ENCODE measurements around the gene C9orf78. TPM values are rescaled to one million over a fixed set of nuclear protein-coding genes. Genes with fewer than 3 reads are reported as not detected.

C9orf78 gene
- total and polyA plus RNA-seq, 4 donors = 31.1 to 84.2 (median 50.9) TPM

- peak overlapping the region; percentile 49 to 55 for H3K27ac ChIP-seq (ENCODE audit: low read depth in 1 of 2, low read length in 2 of 2)
- peaks cover 9 to 29% (median 26%) of the 10 kb centered on the region in 4 donors for H3K36me3 ChIP-seq (ENCODE audit: control insufficient read depth in 4 of 4, insufficient read depth in 3 of 4, low read depth in 1 of 4, low read length in 3 of 4)
- DNase-seq (ENCODE audit: low spot score) = peak; percentile 54
- no peak for TF ChIP-seq EGR1 (IDR thresholded peaks at IDR 0.05; ENCODE audit: low read depth in 2 of 2)
- no peak for TF ChIP-seq NR2F2 (IDR thresholded peaks at IDR 0.05)
- no peak for TF ChIP-seq REST (IDR thresholded peaks at IDR 0.05)
- no peak for TF ChIP-seq RAD21 (IDR thresholded peaks at IDR 0.05)
- TF ChIP-seq GABPA (IDR thresholded peaks at IDR 0.05 in 1 of 2, conservative IDR thresholded peaks at IDR 0.05 in 1 of 2) = no peak
- TF ChIP-seq JUND (IDR thresholded peaks at IDR 0.05) = no peak
- TF ChIP-seq YY1 (IDR thresholded peaks at IDR 0.05) = no peak
- TF ChIP-seq, protein P1, sequence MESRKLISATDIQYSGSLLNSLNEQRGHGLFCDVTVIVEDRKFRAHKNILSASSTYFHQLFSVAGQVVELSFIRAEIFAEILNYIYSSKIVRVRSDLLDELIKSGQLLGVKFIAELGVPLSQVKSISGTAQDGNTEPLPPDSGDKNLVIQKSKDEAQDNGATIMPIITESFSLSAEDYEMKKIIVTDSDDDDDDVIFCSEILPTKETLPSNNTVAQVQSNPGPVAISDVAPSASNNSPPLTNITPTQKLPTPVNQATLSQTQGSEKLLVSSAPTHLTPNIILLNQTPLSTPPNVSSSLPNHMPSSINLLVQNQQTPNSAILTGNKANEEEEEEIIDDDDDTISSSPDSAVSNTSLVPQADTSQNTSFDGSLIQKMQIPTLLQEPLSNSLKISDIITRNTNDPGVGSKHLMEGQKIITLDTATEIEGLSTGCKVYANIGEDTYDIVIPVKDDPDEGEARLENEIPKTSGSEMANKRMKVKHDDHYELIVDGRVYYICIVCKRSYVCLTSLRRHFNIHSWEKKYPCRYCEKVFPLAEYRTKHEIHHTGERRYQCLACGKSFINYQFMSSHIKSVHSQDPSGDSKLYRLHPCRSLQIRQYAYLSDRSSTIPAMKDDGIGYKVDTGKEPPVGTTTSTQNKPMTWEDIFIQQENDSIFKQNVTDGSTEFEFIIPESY (IDR thresholded peaks at IDR 0.05) = no peak
- no peak for TF ChIP-seq TAF1 (conservative IDR thresholded peaks at IDR 0.05)
- no peak for TF ChIP-seq RXRA (IDR thresholded peaks at IDR 0.05)
- 1% methylated on average over 32 of the region's 32 CpGs for WGBS
- H3K4me1 ChIP-seq (ENCODE audit: control insufficient read depth in 4 of 4, insufficient read depth in 4 of 4, low read length in 3 of 4) = peaks cover 0 to 24% (median 19%) of the 10 kb centered on the region in 4 donors
- no peaks in the 10 kb centered on the region for H3K27me3 ChIP-seq (ENCODE audit: control insufficient read depth in 4 of 4, insufficient read depth in 4 of 4, low read length in 3 of 4)
- no peaks in the 10 kb centered on the region for H3K9me3 ChIP-seq (ENCODE audit: control insufficient read depth in 4 of 4, low read length in 3 of 4)
- peak overlapping the region; percentile 86 to 99 (median 94) for H3K4me3 ChIP-seq (ENCODE audit: low read depth in 1 of 3, low read length in 3 of 3)
- H3K9ac ChIP-seq (ENCODE audit: low read depth in 1 of 2, low read length in 2 of 2) = peak overlapping the region; percentile 33 to 48
Observed at GRCh38 chr9:129834489-129835127, 467 bp downstream of the C9orf78 start.

DNA sequence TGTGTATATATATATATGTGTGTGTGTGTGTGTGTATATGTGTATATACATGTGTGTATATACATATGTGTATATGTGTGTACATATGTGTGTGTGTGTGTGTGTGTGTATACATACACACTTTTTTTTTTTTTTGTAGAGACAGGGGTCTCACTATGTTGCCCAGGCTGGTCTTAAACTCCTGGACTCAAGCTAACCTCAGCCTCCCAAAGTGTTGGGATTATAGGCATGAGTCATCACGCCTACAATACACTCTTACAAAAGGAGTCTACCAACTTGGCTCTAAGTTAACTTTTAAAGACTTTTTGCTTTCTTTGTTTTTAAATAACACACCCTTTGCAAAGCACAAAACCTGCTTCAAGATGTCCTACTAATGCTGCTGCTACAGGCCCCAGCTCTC, 2.1 kb downstream of the C9orf78 start:
- Histone ChIP-seq H3K9me3 (ENCODE audit: control insufficient read depth in 4 of 4, low read length in 3 of 4) (no peaks in the 10 kb centered on the region), H3K9ac (ENCODE audit: low read depth in 1 of 2, low read length in 2 of 2) (no peak overlapping the region), H3K4me3 (ENCODE audit: low read depth in 1 of 3, low read length in 3 of 3) (no peak overlapping the region), H3K36me3 (ENCODE audit: control insufficient read depth in 4 of 4, insufficient read depth in 3 of 4, low read depth in 1 of 4, low read length in 3 of 4) (peaks cover 12 to 43% (median 39%) of the 10 kb centered on the region in 4 donors), H3K27me3 (ENCODE audit: control insufficient read depth in 4 of 4, insufficient read depth in 4 of 4, low read length in 3 of 4) (no peaks in the 10 kb centered on the region), H3K4me1 (ENCODE audit: control insufficient read depth in 4 of 4, insufficient read depth in 4 of 4, low read length in 3 of 4) (peaks cover 0 to 24% (median 19%) of the 10 kb centered on the region in 4 donors), H3K27ac (ENCODE audit: low read depth in 1 of 2, low read length in 2 of 2) (no peak overlapping the region)
- no peak for DNase-seq (ENCODE audit: low spot score)
- TF ChIP-seq RAD21 (IDR thresholded peaks at IDR 0.05) = no peak
- TF ChIP-seq ATF3 (IDR thresholded peaks at IDR 0.05) = no peak
- no peak for TF ChIP-seq EGR1 (IDR thresholded peaks at IDR 0.05; ENCODE audit: low read depth in 2 of 2)
- TF ChIP-seq TAF1 (conservative IDR thresholded peaks at IDR 0.05) = no peak
- no peak for TF ChIP-seq SP1 (IDR thresholded peaks at IDR 0.05)
- TF ChIP-seq YY1 (IDR thresholded peaks at IDR 0.05) = no peak
- no peak for TF ChIP-seq JUND (IDR thresholded peaks at IDR 0.05)
- no peak for TF ChIP-seq HNF4G (IDR thresholded peaks at IDR 0.05)
- no peak for TF ChIP-seq NR2F2 (IDR thresholded peaks at IDR 0.05)
- TF ChIP-seq, protein P1 (IDR thresholded peaks at IDR 0.05) = no peak
- no peak for TF ChIP-seq RXRA (IDR thresholded peaks at IDR 0.05)
- TF ChIP-seq HNF4A (conservative IDR thresholded peaks at IDR 0.05) = no peak
- no peak for TF ChIP-seq FOXA1 (IDR thresholded peaks at IDR 0.05)
- TF ChIP-seq CTCF (IDR thresholded peaks at IDR 0.05; ENCODE audit: low read depth, low read length, missing input control) = no peak
- TF ChIP-seq REST (IDR thresholded peaks at IDR 0.05) = no peak
- no peak for TF ChIP-seq GABPA (IDR thresholded peaks at IDR 0.05 in 1 of 2, conservative IDR thresholded peaks at IDR 0.05 in 1 of 2)
- 95% methylated on average over 1 of the region's 1 CpG for WGBS

Measured in liver (tissue), 9 donors.